ENCODE data around the gene EPX. TPM values are rescaled to one million over a fixed set of nuclear protein-coding genes. Genes with fewer than 3 reads are reported as not detected.

The EPX gene
- total RNA-seq, 1 experiment from 2014 or later, result not detected

DNA sequence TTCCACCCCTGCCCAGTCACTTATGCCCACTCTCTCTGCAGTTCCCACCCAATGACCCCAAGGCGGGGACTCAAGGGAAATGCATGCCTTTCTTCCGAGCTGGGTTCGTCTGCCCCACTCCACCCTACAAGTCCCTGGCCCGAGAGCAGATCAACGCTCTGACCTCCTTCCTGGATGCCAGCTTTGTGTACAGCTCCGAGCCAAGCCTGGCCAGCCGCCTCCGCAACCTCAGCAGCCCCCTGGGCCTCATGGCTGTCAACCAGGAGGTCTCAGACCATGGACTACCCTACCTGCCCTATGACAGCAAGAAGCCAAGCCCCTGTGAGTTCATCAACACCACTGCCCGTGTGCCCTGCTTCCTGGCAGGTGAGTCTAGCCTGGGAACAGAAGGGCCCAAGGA is 59.6 kb downstream of the EPX start:
- DNase-seq (ENCODE audit: low spot score), result no peak

DNA sequence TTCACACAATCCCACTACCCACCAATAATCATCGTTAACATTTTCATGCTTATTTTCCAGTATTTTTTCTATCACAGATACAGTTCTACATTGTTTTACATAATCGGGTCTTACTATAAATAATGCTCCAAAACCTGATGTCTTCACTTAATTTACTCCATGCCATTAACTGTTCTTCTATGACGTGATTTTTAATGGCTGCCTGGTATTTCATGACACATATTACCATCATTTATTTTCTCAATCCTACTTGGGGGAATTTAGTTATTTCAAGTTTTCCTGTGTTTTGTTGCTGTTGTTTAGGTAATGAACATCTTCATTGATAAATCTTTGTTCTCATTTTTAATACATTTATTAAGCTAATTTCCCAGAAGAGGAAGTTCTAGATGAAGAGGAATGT is 60.6 kb downstream of the EPX start:
- DNase-seq (ENCODE audit: low spot score), result no peak

Other genes starting within 250 kb of the EPX start
- gene CUEDC1, start 237.3 kb upstream of the EPX start, total RNA-seq (2014; rRNA removed; shearing (Covaris generic)), result 37.6 and 45.5 TPM in 2 replicates
- 39.5 and 47.5 TPM in 2 replicates for gene VEZF1, start 204.5 kb upstream of the EPX start, total RNA-seq (2014; rRNA removed; shearing (Covaris generic))
- 404 and 436 TPM in 2 replicates for gene SRSF1, start 185.5 kb upstream of the EPX start, total RNA-seq (2014; rRNA removed; shearing (Covaris generic))
- gene DYNLL2, start 109.3 kb upstream of the EPX start, total RNA-seq (2014; rRNA removed; shearing (Covaris generic)), result 18.6 and 20.5 TPM in 2 replicates
- gene OR4D1, start 44.3 kb upstream of the EPX start, total RNA-seq (2014; rRNA removed; shearing (Covaris generic)), result not detected in 2 replicates
- gene OR4D2, start 25.7 kb upstream of the EPX start, total RNA-seq (2014; rRNA removed; shearing (Covaris generic)), result not detected in 2 replicates
- gene MKS1, start 26.5 kb downstream of the EPX start, total RNA-seq (2014; rRNA removed; shearing (Covaris generic)), result 5.1 and 8.9 TPM in 2 replicates
- not detected in 2 replicates for gene LPO, start 45.9 kb downstream of the EPX start, total RNA-seq (2014; rRNA removed; shearing (Covaris generic))
- not detected in 2 replicates for gene MPO, start 88.2 kb downstream of the EPX start, total RNA-seq (2014; rRNA removed; shearing (Covaris generic))
- 0.86 and 2.4 TPM in 2 replicates for gene TSPOAP1, start 136.1 kb downstream of the EPX start, total RNA-seq (2014; rRNA removed; shearing (Covaris generic))
- gene SUPT4H1, start 159.5 kb downstream of the EPX start, total RNA-seq (2014; rRNA removed; shearing (Covaris generic)), result 53.0 and 60.0 TPM in 2 replicates
- 113 and 136 TPM in 2 replicates for gene RNF43, start 224.8 kb downstream of the EPX start, total RNA-seq (2014; rRNA removed; shearing (Covaris generic))

All from HT-29 (cell line).